Epithelial cell of proximal tubule (primary cell): ENCODE data around the gene SLC4A4. TPM values are rescaled to one million over a fixed set of nuclear protein-coding genes. Genes with fewer than 3 reads are reported as not detected.

Experiments
- DNase-seq: peaks from one replicate; pipeline ENCODE4 v3.0.0-alpha.2; 2011; ENCODE audit warnings: low read depth
- H3K4me3 ChIP-seq: 2 replicates; pipeline ENCODE4 v1.5.1; 2011; ENCODE audit warnings: low read depth, mild to moderate bottlenecking, low read length
- CTCF ChIP-seq: conservative IDR thresholded peaks from 2 replicates; pipeline ENCODE4 v1.5.1; 2012; ENCODE audit warnings: low read depth, mild to moderate bottlenecking, low read length
- total RNA-seq: library from RNA; depleted of rRNA; stranded (reverse); fragments of >200 nt; gene quantifications from 2 replicates; pipeline ENCODE4 v1.2.3, GENCODE V29; 2015

SLC4A4 gene
- total RNA-seq, 1 donor from 2014 or later = 5.6 TPM

- DNase-seq = peak; percentile 74
- no peak for TF ChIP-seq CTCF
- no peak overlapping the region for H3K4me3 ChIP-seq
Measured at GRCh38 chr4:71607780-71608677, 269.2 kb downstream of the SLC4A4 start.

GRCh38 chr4:71608678-71609071, 269.9 kb downstream of the SLC4A4 start:
- no peak for TF ChIP-seq CTCF
- no peak for DNase-seq
- no peak overlapping the region for H3K4me3 ChIP-seq

- DNase-seq = no peak
- TF ChIP-seq CTCF = no peak
- no peak overlapping the region for H3K4me3 ChIP-seq
Measured at GRCh38 chr4:71609167-71609566, 270.3 kb downstream of the SLC4A4 start.

GRCh38 chr4:71609651-71610050, 270.8 kb downstream of the SLC4A4 start:
- DNase-seq = no peak
- TF ChIP-seq CTCF = no peak
- H3K4me3 ChIP-seq = no peak overlapping the region

GRCh38 chr4:71614621-71615020, 275.8 kb downstream of the SLC4A4 start:
- H3K4me3 ChIP-seq = no peak overlapping the region
- DNase-seq = no peak
- TF ChIP-seq CTCF = no peak

GRCh38 chr4:71616168-71616811, 277.5 kb downstream of the SLC4A4 start:
- H3K4me3 ChIP-seq = no peak overlapping the region
- TF ChIP-seq CTCF = no peak
- no peak for DNase-seq
